GM12873 (cell line): ENCODE measurements around the gene TDRD15.

Experiments used
- CTCF ChIP-seq: IDR thresholded peaks from 2 replicates; pipeline ENCODE4 v1.5.1; 2012; ENCODE audit warnings: low read depth, mild to moderate bottlenecking, moderate library complexity, low read length, control low read depth; ENCODE audit not compliant: insufficient read depth; ENCODE audit errors: missing control alignments

TDRD15 gene

GRCh38 chr2:21111012-21111411 is 12.8 kb upstream of the TDRD15 start:
- no peak for TF ChIP-seq CTCF

- TF ChIP-seq CTCF, result no peak
Observed at GRCh38 chr2:21117688-21118087, 6.1 kb upstream of the TDRD15 start.

- peak; percentile 45 for TF ChIP-seq CTCF
Observed at GRCh38 chr2:21118302-21118920, 5.4 kb upstream of the TDRD15 start.

- TF ChIP-seq CTCF, result no peak
Observed at GRCh38 chr2:21131861-21132260, 8.1 kb downstream of the TDRD15 start.

- no peak for TF ChIP-seq CTCF
Observed at GRCh38 chr2:21135585-21135984, 11.8 kb downstream of the TDRD15 start.

- TF ChIP-seq CTCF, result no peak
Observed at GRCh38 chr2:21142149-21142548, 18.4 kb downstream of the TDRD15 start.

- TF ChIP-seq CTCF, result no peak
Observed at GRCh38 chr2:21146638-21147037, 22.9 kb downstream of the TDRD15 start.
